Activated naive CD4-positive, alpha-beta T cell treated with anti-CD3 and anti-CD28 coated beads, Interleukin-2, amount 50 U/mL, for 16 hours (primary cell): ENCODE data around the gene AAGAB.
"Not testable (repeated sequence)": the region's sequence is repeated elsewhere in the genome, so short reads cannot be mapped to it uniquely, and the experiment has no call there.

ENCODE experiments used
- DNase-seq: peaks from one replicate; pipeline ENCODE4 v3.0.0-alpha.2; 2020

AAGAB gene

DNA sequence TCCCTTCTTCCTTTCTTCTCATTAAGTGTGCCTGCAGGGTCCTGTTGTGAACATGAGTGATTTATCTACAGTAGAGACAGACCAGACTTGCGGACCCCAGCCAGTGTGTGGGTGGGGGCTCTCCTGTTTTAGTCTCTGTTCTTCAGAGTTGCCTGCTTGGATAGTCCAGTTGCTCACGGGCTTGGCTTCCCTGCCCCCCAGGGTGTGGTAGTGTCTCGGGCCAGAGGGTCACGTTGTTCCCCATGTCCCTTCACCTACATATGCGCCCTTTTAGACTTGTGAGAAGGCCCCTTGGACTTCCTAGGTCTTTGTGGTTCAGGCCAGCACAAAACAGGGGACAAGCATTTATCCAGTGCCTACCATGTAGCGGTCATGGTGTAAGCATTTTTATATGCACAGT, 85.8 kb downstream of the AAGAB start:
- no peak for DNase-seq

DNA sequence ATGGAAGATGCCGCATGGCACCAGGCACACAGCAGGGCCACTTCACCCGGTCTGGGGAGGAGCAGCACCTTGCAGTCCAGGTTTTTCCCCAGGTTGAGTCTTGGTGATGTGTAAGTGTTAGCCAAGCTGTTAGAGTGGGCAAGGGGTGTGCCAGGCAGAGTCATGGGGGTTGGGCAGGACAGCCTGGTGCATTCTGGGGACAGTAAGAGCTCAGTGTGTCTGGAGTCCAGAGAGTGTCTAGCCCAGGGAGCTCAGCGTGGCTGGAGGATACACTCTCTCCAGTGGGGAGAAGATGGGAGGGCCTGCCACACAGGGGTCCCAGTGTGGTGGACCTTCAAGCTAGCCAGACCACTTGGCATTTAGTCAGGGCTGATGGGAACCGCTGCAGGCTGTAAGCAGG, 87.4 kb downstream of the AAGAB start:
- no peak for DNase-seq

DNA sequence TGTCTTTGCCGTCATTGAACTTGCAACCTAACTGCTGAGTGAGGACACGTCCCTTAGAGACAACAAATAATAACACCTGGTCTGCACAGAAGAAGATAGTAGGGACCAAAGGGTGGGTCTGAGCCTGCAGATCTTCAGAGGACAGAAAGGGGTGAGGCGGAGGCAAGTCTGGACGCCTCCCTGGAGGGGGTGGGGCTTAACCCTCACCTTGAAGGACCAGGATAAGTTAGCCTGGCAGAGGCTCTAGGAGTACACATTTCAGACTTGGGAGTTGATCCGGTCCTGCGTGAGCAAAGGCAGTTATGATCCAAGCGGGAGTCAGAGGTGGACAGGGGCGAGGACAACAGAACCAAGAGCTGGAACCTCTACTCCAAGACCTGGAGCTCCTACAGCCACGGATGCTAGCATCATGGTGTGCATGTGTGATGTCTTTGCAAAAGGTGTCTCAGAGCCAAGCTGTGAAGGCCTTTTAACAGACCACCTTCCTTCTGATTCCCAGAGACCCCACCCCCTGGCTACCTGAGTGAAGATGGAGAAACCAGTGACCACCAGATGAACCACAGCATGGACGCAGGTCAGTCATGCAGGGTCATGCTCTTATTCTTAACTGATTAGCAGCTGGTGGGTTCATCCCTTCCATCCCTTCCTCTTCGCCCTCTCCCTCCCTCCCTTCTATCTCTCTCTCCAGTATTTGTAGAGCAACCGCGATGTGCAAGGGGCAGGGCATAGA, 88.0 kb downstream of the AAGAB start:
- no peak for DNase-seq

DNA sequence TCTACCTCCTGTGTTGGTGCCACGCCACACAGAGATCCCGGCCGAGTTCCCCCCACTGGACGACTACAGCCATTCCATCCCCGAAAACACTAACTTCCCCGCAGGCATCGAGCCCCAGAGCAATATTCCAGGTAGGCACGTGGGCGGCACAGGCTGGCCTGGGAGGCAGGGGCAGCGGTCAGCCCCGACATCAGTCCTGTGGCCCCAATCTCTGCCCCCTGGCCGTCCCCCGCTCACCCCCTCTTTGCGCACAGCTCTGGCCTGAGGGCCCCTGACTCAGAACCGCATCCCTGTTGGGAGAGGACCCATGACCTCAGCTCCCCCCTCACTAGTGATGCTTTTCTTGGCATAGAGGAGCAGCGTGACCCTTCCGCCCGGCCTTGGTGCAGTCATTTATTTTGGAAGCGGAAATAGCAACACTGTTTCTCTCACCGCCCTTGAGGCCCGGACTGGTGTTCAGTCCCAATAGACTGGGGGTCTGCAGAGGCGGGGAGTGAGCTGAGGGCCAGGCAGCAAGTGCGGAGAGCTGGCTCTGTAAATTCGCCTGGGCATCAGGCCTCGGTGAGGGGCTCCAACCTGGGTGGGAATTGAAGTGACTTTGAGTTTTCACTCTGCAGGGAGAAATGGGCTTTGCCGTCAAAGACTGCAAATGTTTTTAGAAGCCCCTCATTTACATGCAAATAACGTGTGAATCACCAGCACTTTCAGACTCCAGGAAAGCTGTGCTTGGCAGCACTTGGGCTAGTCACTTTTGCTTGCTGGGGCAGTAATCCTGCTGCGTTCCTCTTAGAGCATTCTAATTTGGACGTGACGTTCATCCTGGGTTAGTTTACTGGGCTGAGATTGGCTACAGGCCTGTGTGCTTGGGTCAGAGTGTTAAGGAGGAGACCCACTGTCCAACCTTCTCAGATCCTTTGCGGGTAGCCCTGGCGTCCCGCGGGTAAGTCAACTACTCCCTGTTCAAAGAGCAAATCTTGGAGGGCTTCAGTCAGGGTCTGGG, 88.9 kb downstream of the AAGAB start:
- no peak for DNase-seq

DNA sequence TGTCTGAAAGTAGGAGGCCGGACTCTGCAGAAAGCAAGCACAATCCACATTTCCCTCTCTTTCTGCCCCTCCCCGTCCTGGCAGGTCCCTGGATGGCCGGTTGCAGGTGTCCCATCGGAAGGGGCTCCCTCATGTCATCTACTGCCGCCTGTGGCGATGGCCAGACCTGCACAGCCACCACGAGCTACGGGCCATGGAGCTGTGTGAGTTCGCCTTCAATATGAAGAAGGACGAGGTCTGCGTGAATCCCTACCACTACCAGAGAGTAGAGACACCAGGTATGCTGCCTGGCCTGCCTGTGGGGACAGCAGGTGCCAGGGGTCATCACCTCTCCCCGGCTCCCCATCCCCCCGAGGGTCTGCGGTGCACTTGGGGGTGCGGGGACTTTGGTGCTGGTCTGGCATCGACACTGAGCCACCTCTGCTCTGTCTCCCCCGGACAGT, 89.6 kb downstream of the AAGAB start:
- DNase-seq = no peak

DNA sequence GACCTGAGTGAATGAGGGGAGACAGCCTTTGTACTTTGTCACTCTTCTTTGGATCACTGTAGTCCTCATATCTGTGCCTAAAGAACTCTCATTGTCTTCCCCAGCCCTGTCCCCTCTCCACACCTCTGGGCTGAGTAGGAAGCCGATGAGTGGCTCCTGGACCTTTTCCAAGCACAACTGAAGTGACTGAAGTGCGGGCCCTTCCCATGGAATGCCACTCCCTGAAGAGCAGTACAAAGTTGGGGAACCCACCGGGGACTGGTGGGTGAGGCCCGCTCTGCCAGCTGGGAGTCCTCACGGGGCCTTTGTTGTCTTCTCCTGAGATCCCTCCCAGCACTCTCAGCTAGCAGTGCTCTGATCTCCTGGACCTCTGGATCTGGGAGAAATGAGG, 90.1 kb downstream of the AAGAB start:
- DNase-seq = no peak

DNA sequence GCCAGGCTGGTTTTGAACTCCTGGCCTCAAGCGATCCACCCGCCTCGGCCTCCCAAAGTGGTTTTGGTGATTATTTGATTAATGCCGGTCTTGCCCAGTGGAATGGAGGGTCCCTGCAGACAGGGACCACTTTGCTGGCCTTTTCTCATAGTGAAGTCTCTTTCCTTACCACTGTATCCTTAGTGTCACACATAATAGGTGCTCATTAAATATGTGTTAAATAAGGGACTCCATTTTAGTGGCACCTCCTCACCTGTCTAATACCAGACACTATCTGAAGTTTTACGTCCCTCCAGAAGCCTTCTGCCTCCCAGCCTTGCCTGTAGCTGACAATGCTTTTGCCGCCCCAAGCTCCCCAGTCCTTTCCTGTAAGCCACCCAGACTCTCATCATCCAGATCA, 91.3 kb downstream of the AAGAB start:
- no peak for DNase-seq

DNA sequence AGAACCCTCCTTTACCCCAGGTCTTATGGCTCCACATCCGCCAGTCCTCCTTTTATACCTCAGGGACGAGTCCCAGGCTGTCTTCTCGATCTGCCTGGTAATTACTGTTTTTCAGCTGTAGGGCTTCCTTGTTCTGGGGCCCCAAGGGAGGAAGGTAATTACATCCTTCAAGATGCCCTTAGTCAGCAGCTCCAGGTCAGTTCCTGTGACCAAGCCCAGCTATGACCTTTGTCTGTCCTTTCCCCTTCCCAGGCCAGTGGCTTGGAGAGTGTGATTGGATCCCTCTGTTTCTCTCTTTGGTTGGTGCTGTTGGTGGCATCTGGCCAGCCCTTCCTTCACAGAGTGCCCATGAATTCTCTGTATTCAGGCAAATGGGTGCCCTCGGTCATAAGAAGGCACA, 92.6 kb downstream of the AAGAB start:
- DNase-seq = no peak

DNA sequence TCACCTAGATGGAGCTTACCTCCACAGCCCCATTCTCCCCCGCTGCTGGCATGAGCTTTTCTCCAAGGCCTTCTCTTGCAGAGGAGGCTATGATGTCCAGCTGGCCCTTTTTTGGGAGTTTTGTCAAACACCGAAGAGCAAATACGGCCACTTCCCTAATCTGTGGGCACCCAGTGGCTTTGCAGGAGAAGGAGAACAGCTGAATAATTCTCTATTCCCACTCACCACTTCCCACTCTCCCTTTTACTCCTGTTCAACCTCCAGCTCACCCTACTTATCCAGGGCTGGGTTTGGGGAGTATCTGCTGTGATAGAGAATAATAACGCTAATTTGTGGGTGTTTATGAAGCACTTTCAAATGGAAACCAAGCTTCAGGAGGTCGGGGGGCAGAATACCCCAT, 93.0 kb downstream of the AAGAB start:
- DNase-seq = no peak

DNA sequence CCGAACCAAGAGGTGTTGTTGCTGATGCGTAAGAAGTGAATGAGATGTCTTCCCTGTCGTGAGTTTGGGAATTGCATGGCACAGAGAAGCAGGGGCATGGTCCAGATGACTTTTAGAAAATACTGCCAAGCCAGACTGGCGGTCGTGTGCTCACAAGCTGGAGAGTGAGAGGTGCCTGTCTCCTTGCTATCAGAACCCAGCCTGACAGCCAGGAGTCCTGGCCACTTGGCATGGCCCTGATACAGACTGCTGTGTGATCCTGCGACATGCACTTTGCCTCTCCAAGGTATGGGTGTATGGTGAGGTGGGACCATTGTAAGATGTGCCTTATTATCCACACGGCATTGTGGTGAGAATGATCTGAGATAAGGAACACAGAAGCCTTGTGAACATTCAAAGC, 96.1 kb downstream of the AAGAB start:
- DNase-seq = no peak

DNA sequence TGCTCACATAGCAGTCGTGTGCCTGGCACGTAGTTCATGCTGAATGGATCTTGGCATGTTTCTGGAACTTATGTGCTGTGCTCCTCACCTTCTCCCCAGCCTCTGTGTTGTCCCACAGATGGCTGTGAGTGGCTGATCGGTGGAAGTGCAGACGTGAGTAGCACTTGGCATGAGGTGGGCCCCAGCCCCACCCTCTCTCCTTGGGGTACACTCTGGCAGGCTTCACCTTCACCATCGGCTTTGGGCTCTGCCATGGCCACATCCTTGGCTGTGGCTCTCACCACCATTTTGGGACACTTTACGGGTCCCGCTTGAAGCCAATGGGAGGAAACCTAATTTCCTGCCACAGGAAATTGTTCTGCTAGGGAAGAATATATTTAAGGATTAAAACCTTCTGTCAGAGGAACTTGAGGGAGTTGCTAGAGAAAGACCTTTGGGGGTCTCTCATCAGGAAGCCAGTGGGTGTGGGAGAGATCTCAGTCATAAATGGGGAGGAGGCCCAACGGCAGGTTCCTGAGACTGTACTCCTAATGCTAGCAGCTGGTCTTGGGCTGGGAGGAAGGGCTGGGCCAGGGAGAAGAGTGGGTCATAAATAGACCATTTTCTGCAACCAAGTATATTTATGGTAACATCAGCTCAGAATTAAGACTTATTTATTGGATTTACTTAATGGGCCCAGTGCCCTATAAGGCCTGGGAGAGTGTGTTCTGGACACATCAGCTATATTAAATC, 96.8 kb downstream of the AAGAB start:
- no peak for DNase-seq

DNA sequence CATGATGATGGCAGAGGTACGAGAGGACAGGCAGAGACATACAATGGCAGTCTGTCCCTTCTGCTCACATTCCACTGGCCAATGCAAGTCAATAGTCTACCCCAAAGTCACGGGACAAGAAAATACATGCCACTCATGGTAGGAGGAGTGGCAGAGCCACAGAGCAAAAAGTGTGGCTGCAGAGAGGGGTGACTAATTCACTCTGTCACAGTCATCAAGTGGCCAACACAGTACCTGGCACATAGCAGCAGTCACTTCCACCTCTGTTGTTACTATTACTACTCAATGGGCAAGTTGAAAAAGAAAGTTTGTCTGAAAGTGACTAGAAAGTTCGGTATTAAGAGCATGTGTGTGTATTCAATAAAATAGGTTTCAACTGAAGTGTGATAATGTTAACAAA, 97.6 kb downstream of the AAGAB start:
- no peak for DNase-seq

DNA sequence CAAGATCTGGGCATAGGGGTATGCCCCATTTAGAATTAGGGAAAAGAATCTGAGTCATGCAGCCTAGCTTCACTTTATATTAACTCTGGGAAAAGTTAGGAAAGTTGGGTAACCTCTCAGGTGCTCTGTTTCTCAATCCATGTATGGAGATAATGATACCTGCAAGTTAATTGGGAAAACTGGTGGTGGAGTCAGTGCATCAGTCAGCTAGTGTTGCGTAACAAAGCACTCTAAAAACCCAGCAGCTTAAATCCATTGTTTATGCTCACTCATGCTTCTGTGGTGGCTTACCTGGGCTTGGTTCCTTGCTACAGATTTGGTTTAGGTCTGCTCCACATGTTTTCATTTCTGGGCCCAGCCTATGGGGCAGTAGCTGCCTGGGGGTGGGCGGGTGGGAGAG, 98.0 kb downstream of the AAGAB start:
- no peak for DNase-seq

DNA sequence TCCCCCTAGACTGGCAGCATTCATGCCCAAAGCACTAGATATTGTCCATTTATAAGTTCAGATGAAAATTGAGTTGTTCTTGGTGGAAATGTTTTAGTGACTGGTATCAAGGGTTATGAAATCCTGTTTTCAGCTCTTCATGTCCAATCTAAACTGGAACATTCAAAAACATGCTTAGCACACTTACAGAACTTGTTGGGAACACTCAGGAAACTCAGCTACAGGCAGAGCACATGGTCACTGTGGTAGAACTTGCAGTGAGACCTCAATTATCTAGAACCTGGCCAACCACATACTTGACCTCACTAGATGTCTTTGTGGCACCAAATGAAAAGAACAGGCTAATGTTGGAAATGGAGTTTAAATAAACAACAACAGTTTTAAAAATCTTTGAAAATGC, 100.2 kb downstream of the AAGAB start:
- DNase-seq = no peak

DNA sequence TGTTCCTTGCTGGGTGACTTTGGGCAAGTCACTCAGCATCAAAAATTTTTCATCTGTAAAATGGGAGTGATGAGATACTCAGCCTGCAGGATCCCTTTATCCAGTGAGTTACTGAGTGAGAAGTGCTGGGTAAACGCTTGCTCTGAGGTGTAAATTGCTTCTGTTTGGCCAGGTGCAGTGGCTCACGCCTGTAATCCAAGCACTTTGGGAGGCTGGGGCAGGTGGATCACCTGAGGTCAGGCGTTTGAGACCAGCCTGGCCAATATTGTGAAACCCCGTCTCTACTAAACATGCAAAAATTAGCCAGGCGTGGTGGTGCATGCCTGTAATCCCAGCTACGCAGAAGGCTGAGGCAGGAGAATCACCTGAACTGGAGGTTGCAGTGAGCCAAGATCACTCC, 101.4 kb downstream of the AAGAB start:
- DNase-seq = not testable (repeated sequence)

DNA sequence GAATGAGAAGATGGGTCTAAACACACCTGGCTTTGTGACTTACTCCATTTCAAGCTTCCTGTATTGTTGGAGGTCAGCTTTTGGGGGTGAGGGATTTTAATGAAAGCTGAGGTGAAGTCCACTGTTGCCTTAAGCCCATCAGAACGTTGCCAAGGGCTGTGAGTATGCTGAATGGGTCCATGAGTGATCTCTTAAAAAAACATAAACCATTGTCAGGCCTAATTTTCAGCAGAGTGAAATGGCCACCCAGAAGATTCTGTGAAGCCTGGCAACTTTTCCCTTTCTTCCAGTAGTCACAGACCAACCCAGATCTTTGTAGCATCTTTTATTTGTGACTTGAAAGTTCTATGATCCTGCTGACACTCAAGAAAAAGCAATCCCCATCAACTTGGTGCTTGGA, 102.0 kb downstream of the AAGAB start:
- DNase-seq = no peak
